NB4 (cell line): ENCODE measurements around the gene FAAP20.

Experiments
- MYC ChIP-seq: IDR thresholded peaks from 2 replicates; pipeline ENCODE4 v1.6.1; 2011; ENCODE audit warnings: low read depth, low read length
- POLR2A ChIP-seq: IDR thresholded peaks from 2 replicates; pipeline ENCODE4 v1.6.1; 2011; ENCODE audit warnings: mild to moderate bottlenecking; ENCODE audit not compliant: insufficient read length; ENCODE audit errors: extremely low read depth

GRCh38 chr1:2238361-2239012 lies 43.9 kb upstream of the FAAP20 start:
- no peak for TF ChIP-seq POLR2A
- no peak for TF ChIP-seq MYC
